ENCODE data around the gene SLC8B1.

Gene SLC8B1

DNA sequence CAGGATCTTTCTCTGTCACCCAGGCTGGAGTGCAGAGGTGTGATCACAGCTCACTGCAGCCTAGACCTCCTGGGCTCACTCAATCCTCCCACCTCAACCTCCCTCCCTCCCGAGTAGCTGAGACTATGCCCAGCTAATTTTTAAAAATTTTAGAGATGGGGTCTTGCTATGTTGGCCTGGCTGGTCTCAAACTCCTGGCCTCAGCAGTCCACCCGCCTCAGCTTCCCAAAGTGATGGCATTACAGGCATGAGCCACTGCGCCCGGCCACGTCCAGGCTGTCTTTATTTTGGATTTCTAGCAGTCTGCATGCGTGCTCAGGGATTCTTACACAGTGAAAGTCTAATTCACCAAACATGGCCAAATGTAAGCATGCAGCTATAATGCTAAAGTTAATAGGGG, 17.8 kb downstream of the SLC8B1 start:
- no peak overlapping the region for H3K4me3 ChIP-seq (ENCODE audit: low read depth, low read length)
- TF ChIP-seq MYC (IDR thresholded peaks at IDR 0.05; ENCODE audit: low read depth, low read length) (no peak), POLR2A (IDR thresholded peaks at IDR 0.05; ENCODE audit: extremely low read depth, insufficient read length) (no peak)
- TF ChIP-seq, protein P1, sequence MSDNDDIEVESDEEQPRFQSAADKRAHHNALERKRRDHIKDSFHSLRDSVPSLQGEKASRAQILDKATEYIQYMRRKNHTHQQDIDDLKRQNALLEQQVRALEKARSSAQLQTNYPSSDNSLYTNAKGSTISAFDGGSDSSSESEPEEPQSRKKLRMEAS (IDR thresholded peaks at IDR 0.05; ENCODE audit: low read depth, low read length): no peak
- TF ChIP-seq, protein P2, sequence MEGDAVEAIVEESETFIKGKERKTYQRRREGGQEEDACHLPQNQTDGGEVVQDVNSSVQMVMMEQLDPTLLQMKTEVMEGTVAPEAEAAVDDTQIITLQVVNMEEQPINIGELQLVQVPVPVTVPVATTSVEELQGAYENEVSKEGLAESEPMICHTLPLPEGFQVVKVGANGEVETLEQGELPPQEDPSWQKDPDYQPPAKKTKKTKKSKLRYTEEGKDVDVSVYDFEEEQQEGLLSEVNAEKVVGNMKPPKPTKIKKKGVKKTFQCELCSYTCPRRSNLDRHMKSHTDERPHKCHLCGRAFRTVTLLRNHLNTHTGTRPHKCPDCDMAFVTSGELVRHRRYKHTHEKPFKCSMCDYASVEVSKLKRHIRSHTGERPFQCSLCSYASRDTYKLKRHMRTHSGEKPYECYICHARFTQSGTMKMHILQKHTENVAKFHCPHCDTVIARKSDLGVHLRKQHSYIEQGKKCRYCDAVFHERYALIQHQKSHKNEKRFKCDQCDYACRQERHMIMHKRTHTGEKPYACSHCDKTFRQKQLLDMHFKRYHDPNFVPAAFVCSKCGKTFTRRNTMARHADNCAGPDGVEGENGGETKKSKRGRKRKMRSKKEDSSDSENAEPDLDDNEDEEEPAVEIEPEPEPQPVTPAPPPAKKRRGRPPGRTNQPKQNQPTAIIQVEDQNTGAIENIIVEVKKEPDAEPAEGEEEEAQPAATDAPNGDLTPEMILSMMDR (IDR thresholded peaks at IDR 0.05; ENCODE audit: low read depth, low read length): no peak
- no peak for DNase-seq (ENCODE audit: low read depth)

DNA sequence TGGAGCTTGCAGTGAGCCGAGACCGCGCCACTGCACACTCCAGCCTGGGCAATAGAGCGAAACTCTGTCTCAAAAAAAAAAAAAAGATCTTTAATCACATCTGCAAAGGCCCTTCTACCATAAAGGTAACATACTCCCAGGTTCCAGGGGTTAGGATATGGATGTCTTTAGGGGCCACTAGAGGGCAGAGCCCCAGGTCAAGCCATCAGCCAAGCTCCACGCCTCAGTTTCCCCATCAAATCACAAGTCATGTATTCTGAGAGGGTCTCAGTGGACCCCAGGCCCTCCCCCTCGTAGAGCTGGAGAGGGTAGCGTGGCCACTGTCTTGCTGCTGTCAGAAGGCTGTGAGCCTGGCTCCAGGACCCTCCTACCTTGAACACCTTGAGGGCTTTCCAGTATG, 18.8 kb downstream of the SLC8B1 start:
- TF ChIP-seq, protein P2 (IDR thresholded peaks at IDR 0.05; ENCODE audit: low read depth, low read length): peak; percentile 39
- TF ChIP-seq MYC (IDR thresholded peaks at IDR 0.05; ENCODE audit: low read depth, low read length) (no peak), POLR2A (IDR thresholded peaks at IDR 0.05; ENCODE audit: extremely low read depth, insufficient read length) (no peak)
- TF ChIP-seq, protein P1 (IDR thresholded peaks at IDR 0.05; ENCODE audit: low read depth, low read length): no peak
- DNase-seq (ENCODE audit: low read depth): no peak

DNA sequence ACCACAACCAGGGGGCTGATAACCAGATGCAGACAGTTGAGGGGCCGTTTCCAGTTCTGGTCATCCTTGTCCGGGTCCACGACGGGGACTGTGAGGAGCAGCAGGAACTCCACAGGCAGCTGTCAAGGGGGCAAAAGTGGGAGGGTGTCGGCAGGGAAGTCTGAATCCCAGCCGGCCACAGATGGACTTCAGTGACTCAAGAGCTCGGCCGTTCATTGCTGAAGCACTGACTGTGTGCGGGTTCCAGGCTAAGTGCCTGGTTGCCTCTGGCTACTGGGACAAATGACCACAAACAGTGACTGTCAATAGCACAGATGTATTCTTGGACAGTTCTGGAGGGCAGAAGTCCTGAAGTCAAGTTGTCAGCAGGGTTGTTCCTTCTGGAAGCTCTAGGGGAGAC, 19.6 kb downstream of the SLC8B1 start:
- no peak for DNase-seq (ENCODE audit: low read depth)
- TF ChIP-seq, protein P1 (IDR thresholded peaks at IDR 0.05; ENCODE audit: low read depth, low read length): no peak
- TF ChIP-seq, protein P2 (IDR thresholded peaks at IDR 0.05; ENCODE audit: low read depth, low read length): no peak
- TF ChIP-seq POLR2A (IDR thresholded peaks at IDR 0.05; ENCODE audit: extremely low read depth, insufficient read length) (no peak), MYC (IDR thresholded peaks at IDR 0.05; ENCODE audit: low read depth, low read length) (no peak)
- no peak overlapping the region for H3K4me3 ChIP-seq (ENCODE audit: low read depth, low read length)

More for the DNA sequence above, 18.8 kb downstream of the SLC8B1 start:
- H3K4me3 ChIP-seq (ENCODE audit: low read depth, low read length): no peak overlapping the region

DNA sequence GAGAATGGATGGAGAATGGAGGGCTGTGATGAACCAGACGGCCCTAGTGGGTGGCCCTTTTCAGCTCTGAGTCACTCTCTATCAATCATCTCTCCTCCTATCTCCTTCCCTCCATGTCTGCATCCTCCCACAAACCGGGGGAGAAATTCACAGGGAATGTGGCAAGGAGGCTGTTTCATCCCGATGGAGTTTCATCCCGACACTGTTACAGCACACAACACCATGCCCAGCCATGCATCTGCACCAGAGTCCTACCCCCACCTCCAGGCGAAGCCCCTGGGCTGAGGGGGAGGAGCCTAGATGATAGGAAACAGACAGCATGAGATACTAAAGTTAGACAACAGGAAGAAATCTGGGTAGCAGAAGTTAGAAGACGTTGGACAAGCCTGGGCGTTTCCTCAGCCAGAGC, 20.8 kb downstream of the SLC8B1 start:
- no peak overlapping the region for H3K4me3 ChIP-seq (ENCODE audit: low read depth, low read length)
- no peak for DNase-seq (ENCODE audit: low read depth)
- TF ChIP-seq, protein P2 (IDR thresholded peaks at IDR 0.05; ENCODE audit: low read depth, low read length): no peak
- TF ChIP-seq, protein P1 (IDR thresholded peaks at IDR 0.05; ENCODE audit: low read depth, low read length): no peak
- TF ChIP-seq POLR2A (IDR thresholded peaks at IDR 0.05; ENCODE audit: extremely low read depth, insufficient read length): no peak
- no peak for TF ChIP-seq MYC (IDR thresholded peaks at IDR 0.05; ENCODE audit: low read depth, low read length)

DNA sequence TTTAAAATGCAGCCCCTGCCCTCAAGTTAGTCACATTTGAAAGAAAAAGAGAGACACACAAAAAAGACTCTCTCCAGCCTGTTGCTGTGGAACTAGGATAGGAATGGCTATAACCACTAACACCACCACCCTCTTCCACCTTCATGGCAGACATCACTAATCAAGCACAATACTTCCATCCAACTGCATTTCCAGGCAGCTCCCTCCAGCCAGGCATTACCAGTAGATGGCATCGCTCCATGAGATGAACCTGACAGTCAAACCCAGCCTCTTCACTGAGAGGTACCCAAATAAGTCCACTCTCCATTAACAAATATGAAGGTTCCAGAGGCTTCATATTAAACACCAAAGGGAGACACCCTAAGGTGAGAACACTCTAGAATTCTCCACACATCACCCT, 24.4 kb downstream of the SLC8B1 start:
- H3K4me3 ChIP-seq (ENCODE audit: low read depth, low read length): no peak overlapping the region
- TF ChIP-seq MYC (IDR thresholded peaks at IDR 0.05; ENCODE audit: low read depth, low read length) (no peak), POLR2A (IDR thresholded peaks at IDR 0.05; ENCODE audit: extremely low read depth, insufficient read length) (no peak)
- TF ChIP-seq, protein P2 (IDR thresholded peaks at IDR 0.05; ENCODE audit: low read depth, low read length): peak; percentile 41
- TF ChIP-seq, protein P1 (IDR thresholded peaks at IDR 0.05; ENCODE audit: low read depth, low read length): no peak
- DNase-seq (ENCODE audit: low read depth): peak; percentile 69
